ENCODE data around the gene NUDCD2.
"Not testable (repeated sequence)": the region's sequence is repeated elsewhere in the genome, so short reads cannot be mapped to it uniquely, and the experiment has no call there.

Gene NUDCD2

GRCh38 chr5:163415673-163416072 lies 44.2 kb downstream of the NUDCD2 start:
- not testable (repeated sequence) for DNase-seq

GRCh38 chr5:163410505-163410904 lies 49.4 kb downstream of the NUDCD2 start:
- DNase-seq, result no peak

- no peak for DNase-seq
Measured at GRCh38 chr5:163409384-163409783, 50.5 kb downstream of the NUDCD2 start.

- DNase-seq, result peak; percentile 68
Measured at GRCh38 chr5:163408311-163408923, 51.5 kb downstream of the NUDCD2 start.

GRCh38 chr5:163407034-163407655 lies 52.8 kb downstream of the NUDCD2 start:
- no peak for DNase-seq

- DNase-seq, result no peak
Measured at GRCh38 chr5:163404364-163405173, 55.3 kb downstream of the NUDCD2 start.

- no peak for DNase-seq
Measured at GRCh38 chr5:163402007-163402406, 57.9 kb downstream of the NUDCD2 start.

- DNase-seq, result no peak
Measured at GRCh38 chr5:163401271-163401670, 58.6 kb downstream of the NUDCD2 start.

- DNase-seq, result no peak
Measured at GRCh38 chr5:163399923-163400322, 60.0 kb downstream of the NUDCD2 start.

- DNase-seq, result no peak
Measured at GRCh38 chr5:163397354-163397753, 62.5 kb downstream of the NUDCD2 start.

- not testable (repeated sequence) for DNase-seq
Measured at GRCh38 chr5:163396818-163397340, 63.0 kb downstream of the NUDCD2 start.

Data from activated CD4-positive, alpha-beta T cell treated with anti-CD3 and anti-CD28 coated beads, Interleukin-2, Interleukin-6, amounts not matched to agents 100 ng/mL and 50 ng/mL, durations not matched to agents 16 hours and 8 hours (primary cell).